Measurements from ENCODE around the gene PTN.

Gene PTN

GRCh38 chr7:137343281-137343841 lies at the start of gene PTN:
Gene PTN (minus strand): TSS chr7:137343733. CDS start chr7:137254973, 88,760 bp downstream.
- no peak for DNase-seq

- peak in 1 of 2 experiments; percentile 25 for DNase-seq
These were observed 46.5 kb upstream of the PTN start for GRCh38 chr7:137390076-137390475.

- DNase-seq = no peak
These were observed 45.4 kb upstream of the PTN start for GRCh38 chr7:137388916-137389315.

- DNase-seq = no peak
These were observed 43.4 kb upstream of the PTN start for GRCh38 chr7:137386966-137387365.

GRCh38 chr7:137381045-137381444 lies 37.5 kb upstream of the PTN start:
- no peak for DNase-seq

GRCh38 chr7:137373507-137373906 lies 30.0 kb upstream of the PTN start:
- no peak for DNase-seq

- DNase-seq = no peak
These were observed 28.1 kb upstream of the PTN start for GRCh38 chr7:137371616-137372015.

- no peak for DNase-seq
These were observed 23.5 kb upstream of the PTN start for GRCh38 chr7:137366995-137367394.

- no peak for DNase-seq
These were observed 20.1 kb upstream of the PTN start for GRCh38 chr7:137363683-137364082.

- no peak for DNase-seq
These were observed 16.6 kb upstream of the PTN start for GRCh38 chr7:137360087-137360679.

- DNase-seq = no peak
These were observed 11.4 kb upstream of the PTN start for GRCh38 chr7:137354961-137355360.

- DNase-seq = no peak
These were observed 10.9 kb upstream of the PTN start for GRCh38 chr7:137354396-137354795.

GRCh38 chr7:137351941-137352340 lies 8.4 kb upstream of the PTN start:
- DNase-seq = no peak

GRCh38 chr7:137345799-137346449 lies 2.4 kb upstream of the PTN start:
- no peak for DNase-seq

GRCh38 chr7:137342828-137343261 lies 688 bp downstream of the PTN start:
- no peak for DNase-seq

GRCh38 chr7:137342265-137342664 lies 1.3 kb downstream of the PTN start:
- DNase-seq = no peak

GRCh38 chr7:137337902-137338301 lies 5.6 kb downstream of the PTN start:
- DNase-seq = no peak

- no peak for DNase-seq
These were observed 7.7 kb downstream of the PTN start for GRCh38 chr7:137335814-137336213.

- no peak for DNase-seq
These were observed 12.2 kb downstream of the PTN start for GRCh38 chr7:137331378-137331777.

GRCh38 chr7:137329411-137329810 lies 14.1 kb downstream of the PTN start:
- no peak for DNase-seq

GRCh38 chr7:137328373-137329120 lies 15.0 kb downstream of the PTN start:
- DNase-seq = no peak

- no peak for DNase-seq
These were observed 17.6 kb downstream of the PTN start for GRCh38 chr7:137325927-137326326.

- no peak for DNase-seq
These were observed 18.5 kb downstream of the PTN start for GRCh38 chr7:137324796-137325696.
